Prostate gland (tissue), 2 donors: ENCODE measurements around the gene CCDC134. TPM values are rescaled to one million over a fixed set of nuclear protein-coding genes. Genes with fewer than 3 reads are reported as not detected.
"Not testable (repeated sequence)": the region's sequence is repeated elsewhere in the genome, so short reads cannot be mapped to it uniquely, and the experiment has no call there.

Source experiments
- DNase-seq: peaks from one replicate; pipeline ENCODE4 v3.0.0-alpha.2; 2019; ENCODE audit warnings: low spot score
- H3K27ac ChIP-seq, 2 donors: fragments of 200-600 bp; sonication (generic); 2 replicates each; pipeline ENCODE4 v1.5.1; 2017 to 2019
- H3K27me3 ChIP-seq: fragments of 200-600 bp; sonication (generic); replicated peaks from 2 replicates; pipeline ENCODE4 v1.5.1; 2019; ENCODE audit not compliant: insufficient read depth
- H3K36me3 ChIP-seq, 2 donors: fragments of 200-600 bp; sonication (generic); 1 replicate in 1 of 2; 2 replicates in 1 of 2; pipeline versions ENCODE4 v1.5.1 to v1.8.1; 2017 to 2019
- H3K4me1 ChIP-seq: fragments of 200-600 bp; sonication (generic); replicated peaks from 2 replicates; pipeline ENCODE4 v1.5.1; 2019
- H3K4me3 ChIP-seq, 2 donors: fragments of 200-600 bp; sonication (generic); 2 replicates each; pipeline ENCODE4 v1.5.1; 2017 to 2019
- H3K9me3 ChIP-seq: fragments of 200-600 bp; sonication (generic); 2 replicates; pipeline ENCODE4 v1.5.1; 2017
- CTCF ChIP-seq, 4 experiments: fragments of 200-600 bp in 2 of 4; fragments of 450-650 bp in 2 of 4; sonication (generic) in 2 of 4; IDR thresholded peaks; 1 replicate in 3 of 4; 2 replicates in 1 of 4; pipeline ENCODE4 v1.5.1; 2016 to 2019; ENCODE audit warnings: antibody characterized with exemption in 4 of 4, mild to moderate bottlenecking in 2 of 4, moderate library complexity in 2 of 4
- POLR2A ChIP-seq: fragments of 450-650 bp; IDR thresholded peaks from one replicate; pipeline ENCODE4 v1.6.1; 2016; ENCODE audit warnings: antibody characterized with exemption, mild to moderate bottlenecking
- POLR2AphosphoS5 ChIP-seq: sonication (generic); formaldehyde crosslinking; IDR thresholded peaks from one replicate; pipeline ENCODE4 v1.6.1; 2017; ENCODE audit warnings: antibody characterized with exemption
- WGBS: methylation state at CpG from one replicate; pipeline ENCODE4 v1.1.5; 2018; 5-methylcytosine and 5-hydroxymethylcytosine counted together
- intact Hi-C: fragments of 100-400 bp; cut with DNase I; formaldehyde crosslinking; loops from one replicate; pipeline ENCODE4 v1.14.2; 2022
- total RNA-seq, 2 donors: library from RNA; depleted of rRNA; stranded (reverse); fragments of >200 nt; gene quantifications; one replicate each; pipeline ENCODE4 v1.1.0, GENCODE V29; 2016

CCDC134 gene
- total RNA-seq, 2 donors from 2014 or later, result 12.0 to 20.7 TPM

- DNase-seq, result no peak
- intact Hi-C loops, result no loop called here
- Histone ChIP-seq H3K4me3 (no peak overlapping the region), H3K27me3 (no peaks in the 10 kb centered on the region), H3K36me3 (peaks cover 4 to 12% of the 10 kb centered on the region in 2 donors), H3K9me3 (no peaks in the 10 kb centered on the region), H3K4me1 (no peaks in the 10 kb centered on the region), H3K27ac (no peak overlapping the region)
- TF ChIP-seq POLR2A, result no peak
- TF ChIP-seq CTCF (IDR thresholded peaks at IDR 0.05), result no peak
- no peak for TF ChIP-seq POLR2AphosphoS5
- WGBS, result 93% methylated on average over 10 of the region's 10 CpGs
These were observed 68.1 kb downstream of the CCDC134 start for GRCh38 chr22:41868556-41868955.

- H3K27me3 ChIP-seq, DNase-seq, H3K27ac ChIP-seq, intact Hi-C loops, H3K4me3 ChIP-seq, H3K9me3 ChIP-seq, H3K4me1 ChIP-seq: not testable (repeated sequence)
- H3K36me3 ChIP-seq, result peaks cover 4 to 12% of the 10 kb centered on the region in 2 donors
- WGBS, result 96% methylated on average over 1 of the region's 1 CpG
These were observed 69.6 kb downstream of the CCDC134 start for GRCh38 chr22:41870081-41870480.

GRCh38 chr22:41870786-41871185 lies 70.3 kb downstream of the CCDC134 start:
- 76% methylated on average over 4 of the region's 4 CpGs for WGBS
- Histone ChIP-seq H3K4me3 (no peak overlapping the region), H3K27me3 (no peaks in the 10 kb centered on the region), H3K9me3 (no peaks in the 10 kb centered on the region), H3K27ac (no peak overlapping the region), H3K36me3 (peaks cover 4 to 12% of the 10 kb centered on the region in 2 donors), H3K4me1 (no peaks in the 10 kb centered on the region)
- intact Hi-C loops, result no loop called here
- no peak for DNase-seq
- no peak for TF ChIP-seq POLR2AphosphoS5

GRCh38 chr22:41873391-41873790 lies 72.9 kb downstream of the CCDC134 start:
- Histone ChIP-seq H3K27me3 (no peaks in the 10 kb centered on the region), H3K36me3 (no peaks in the 10 kb centered on the region), H3K4me3 (no peak overlapping the region), H3K27ac (no peak overlapping the region), H3K4me1 (no peaks in the 10 kb centered on the region), H3K9me3 (no peaks in the 10 kb centered on the region)
- TF ChIP-seq POLR2AphosphoS5 (no peak), POLR2A (no peak), CTCF (IDR thresholded peaks at IDR 0.05) (no peak)
- WGBS, result 69% methylated on average over 5 of the region's 5 CpGs
- intact Hi-C loops, result no loop called here
- no peak for DNase-seq

GRCh38 chr22:41874090-41874489 lies 73.6 kb downstream of the CCDC134 start:
- intact Hi-C loops, result no loop called here
- DNase-seq, result no peak
- Histone ChIP-seq H3K27me3 (no peaks in the 10 kb centered on the region), H3K4me1 (no peaks in the 10 kb centered on the region), H3K9me3 (no peaks in the 10 kb centered on the region), H3K36me3 (no peaks in the 10 kb centered on the region), H3K27ac (no peak overlapping the region), H3K4me3 (no peak overlapping the region)
- no peak for TF ChIP-seq POLR2A
- no peak for TF ChIP-seq POLR2AphosphoS5
- TF ChIP-seq CTCF (IDR thresholded peaks at IDR 0.05), result no peak
- WGBS, result 93% methylated on average over 2 of the region's 2 CpGs

- peaks cover 0 to under 1% of the 10 kb centered on the region in 2 donors for H3K36me3 ChIP-seq
- intact Hi-C loops, result no loop called here
- no peaks in the 10 kb centered on the region for H3K4me1 ChIP-seq
These were observed 75.2 kb downstream of the CCDC134 start for GRCh38 chr22:41875531-41876270.

More at GRCh38 chr22:41875531-41876270, 75.2 kb downstream of the CCDC134 start:
- DNase-seq, result no peak
- H3K4me3 ChIP-seq, result no peak overlapping the region
- H3K9me3 ChIP-seq, result no peaks in the 10 kb centered on the region
- no peaks in the 10 kb centered on the region for H3K27me3 ChIP-seq
- H3K27ac ChIP-seq, result no peak overlapping the region
- 79% methylated on average over 10 of the region's 10 CpGs for WGBS
- TF ChIP-seq POLR2A (no peak), POLR2AphosphoS5 (no peak), CTCF (IDR thresholded peaks at IDR 0.05) (no peak)
